Measurements from ENCODE around the gene ZNHIT6. TPM values are rescaled to one million over a fixed set of nuclear protein-coding genes. Genes with fewer than 3 reads are reported as not detected.

ZNHIT6 gene
- total RNA-seq, 4 donors from 2014 or later, result 6.6 to 11.4 (median 7.8) TPM

DNA sequence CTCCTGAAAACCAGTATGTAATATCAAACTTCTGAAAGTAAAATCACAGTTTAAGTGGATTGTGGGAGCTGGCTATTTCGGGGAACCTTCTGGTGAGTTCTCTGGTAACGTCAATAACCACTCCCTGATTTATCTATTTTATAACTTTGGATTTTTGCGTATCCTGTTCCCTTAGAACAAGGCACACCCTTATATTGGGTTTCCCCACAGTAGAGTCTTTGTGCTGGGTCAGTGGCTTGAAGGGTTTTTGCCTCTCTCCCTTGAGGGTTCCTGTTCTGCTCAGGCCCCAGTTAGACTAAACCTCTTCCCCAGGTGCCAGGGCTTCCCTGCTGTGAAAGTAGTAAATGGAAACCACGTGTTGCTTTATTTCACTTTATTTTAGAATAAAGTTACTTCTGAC, 106.3 kb downstream of the ZNHIT6 start:
- Histone ChIP-seq H3K4me1 (peaks cover 21% of the 10 kb centered on the region in 2 donors), H3K27ac (no peak overlapping the region), H3K27me3 (no peaks in the 10 kb centered on the region), H3K36me3 (no peaks in the 10 kb centered on the region), H3K9me3 (no peaks in the 10 kb centered on the region), H3K4me3 (no peak overlapping the region)
- intact Hi-C loops (cut with DNase I; ENCODE audit: low total_unique reads), result no loop called here
- ATAC-seq (no peak), DNase-seq (no peak)
- in situ Hi-C loops (cut with MboI; ENCODE audit: low sequenced_read_pairs in 4 of 4), result no loop called here
- no peak for TF ChIP-seq POLR2A (IDR thresholded peaks at IDR 0.05)
- TF ChIP-seq, protein P1, sequence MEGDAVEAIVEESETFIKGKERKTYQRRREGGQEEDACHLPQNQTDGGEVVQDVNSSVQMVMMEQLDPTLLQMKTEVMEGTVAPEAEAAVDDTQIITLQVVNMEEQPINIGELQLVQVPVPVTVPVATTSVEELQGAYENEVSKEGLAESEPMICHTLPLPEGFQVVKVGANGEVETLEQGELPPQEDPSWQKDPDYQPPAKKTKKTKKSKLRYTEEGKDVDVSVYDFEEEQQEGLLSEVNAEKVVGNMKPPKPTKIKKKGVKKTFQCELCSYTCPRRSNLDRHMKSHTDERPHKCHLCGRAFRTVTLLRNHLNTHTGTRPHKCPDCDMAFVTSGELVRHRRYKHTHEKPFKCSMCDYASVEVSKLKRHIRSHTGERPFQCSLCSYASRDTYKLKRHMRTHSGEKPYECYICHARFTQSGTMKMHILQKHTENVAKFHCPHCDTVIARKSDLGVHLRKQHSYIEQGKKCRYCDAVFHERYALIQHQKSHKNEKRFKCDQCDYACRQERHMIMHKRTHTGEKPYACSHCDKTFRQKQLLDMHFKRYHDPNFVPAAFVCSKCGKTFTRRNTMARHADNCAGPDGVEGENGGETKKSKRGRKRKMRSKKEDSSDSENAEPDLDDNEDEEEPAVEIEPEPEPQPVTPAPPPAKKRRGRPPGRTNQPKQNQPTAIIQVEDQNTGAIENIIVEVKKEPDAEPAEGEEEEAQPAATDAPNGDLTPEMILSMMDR (IDR thresholded peaks at IDR 0.05 in 4 of 5, conservative IDR thresholded peaks at IDR 0.05 in 1 of 5), result no peak

DNA sequence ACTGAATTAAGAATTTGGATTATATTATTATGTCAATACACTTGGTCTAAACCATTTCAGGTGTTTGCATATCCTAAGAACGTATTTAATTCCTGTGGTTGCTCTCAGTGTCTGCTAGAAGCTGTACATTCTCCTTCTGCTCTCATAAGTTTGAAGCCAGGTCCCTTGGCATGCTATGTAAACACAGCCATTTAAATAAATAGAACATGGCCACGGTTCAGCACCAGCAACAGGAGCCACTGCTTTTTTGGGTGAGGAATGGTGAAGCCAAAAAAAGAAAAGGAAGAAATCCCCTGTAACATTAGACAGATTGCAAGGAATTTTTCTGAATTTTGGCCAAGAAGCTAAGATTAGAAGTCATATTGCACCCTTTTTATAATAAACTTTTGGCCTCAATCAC, 108.6 kb downstream of the ZNHIT6 start:
- TF ChIP-seq, protein P1 (IDR thresholded peaks at IDR 0.05 in 4 of 5, conservative IDR thresholded peaks at IDR 0.05 in 1 of 5), result no peak
- TF ChIP-seq POLR2A (IDR thresholded peaks at IDR 0.05), result no peak
- Histone ChIP-seq H3K27ac (peak overlapping the region; percentile 70 to 80 (median 78)), H3K4me3 (no peak overlapping the region), H3K4me1 (peaks cover 21% of the 10 kb centered on the region in 2 donors), H3K36me3 (no peaks in the 10 kb centered on the region), H3K27me3 (no peaks in the 10 kb centered on the region), H3K9me3 (no peaks in the 10 kb centered on the region)
- ATAC-seq (peak in 1 of 2 donors; percentile 30), DNase-seq (no peak)
- in situ Hi-C loops (cut with MboI; ENCODE audit: low sequenced_read_pairs in 4 of 4), result no loop called here
- intact Hi-C loops (cut with DNase I; ENCODE audit: low total_unique reads), result loop anchor here (2.0 to 5.0 kb wide), 2 partner anchors 19 to 108 kb away; partner anchors contain the start of genes CCN1 and ZNHIT6

Other genes with a start within 250 kb of the ZNHIT6 start
- 10 to 100 TPM in 3 of 4 donors, 1 to 10 TPM in 1; 5.9 to 28.7 (median 13.2) TPM for gene DDAH1, start 243.3 kb downstream of the ZNHIT6 start, total RNA-seq
- gene CCN1, start 127.7 kb downstream of the ZNHIT6 start, total RNA-seq, result 10 to 100 TPM in 3 of 4 donors, 1 to 10 TPM in 1; 5.6 to 64.3 (median 25.0) TPM

All from gastrocnemius medialis (tissue), 4 donors.